Endodermal cell (in vitro differentiated cells): Measurements from ENCODE around the gene CLDN3. TPM values are rescaled to one million over a fixed set of nuclear protein-coding genes. Genes with fewer than 3 reads are reported as not detected.

ENCODE experiments used
- DNase-seq: peaks from one replicate; pipeline ENCODE4 v3.0.0-alpha.2; 2017
- H3K27ac ChIP-seq: 2 replicates; pipeline ENCODE4 v1.5.1; 2013; ENCODE audit warnings: mild to moderate bottlenecking, low read depth, low read length, moderate library complexity
- H3K27me3 ChIP-seq: 2 replicates; pipeline ENCODE4 v1.6.1; 2013; ENCODE audit warnings: mild to moderate bottlenecking, low read length, moderate library complexity; ENCODE audit not compliant: insufficient read depth, control insufficient read depth, poor library complexity, severe bottlenecking
- H3K36me3 ChIP-seq: 2 replicates; pipeline ENCODE4 v1.7.0; 2013; ENCODE audit warnings: mild to moderate bottlenecking, low read length, moderate library complexity; ENCODE audit not compliant: control insufficient read depth, insufficient read depth
- H3K4me1 ChIP-seq: one replicate; pipeline ENCODE4 v1.7.0; 2013; ENCODE audit warnings: low read length; ENCODE audit not compliant: control insufficient read depth, insufficient read depth
- H3K4me3 ChIP-seq: 2 replicates; pipeline ENCODE4 v1.5.1; 2013; ENCODE audit warnings: mild to moderate bottlenecking, low read length, moderate library complexity
- H3K9ac ChIP-seq: 2 replicates; pipeline ENCODE4 v1.6.1; 2013; ENCODE audit warnings: mild to moderate bottlenecking, low read length, moderate library complexity; ENCODE audit not compliant: poor library complexity, severe bottlenecking; ENCODE audit errors: extremely low read depth
- H3K9me3 ChIP-seq: 2 replicates; pipeline ENCODE4 v1.6.1; 2013; ENCODE audit warnings: mild to moderate bottlenecking, low read length, moderate library complexity; ENCODE audit not compliant: control insufficient read depth
- H3K27ac Mint-ChIP-seq: 2 replicates; pipeline ENCODE4 v1.8.0; 2020; ENCODE audit warnings: mixed read lengths
- H3K27me3 Mint-ChIP-seq: 2 replicates; pipeline ENCODE4 v1.8.0; 2021; ENCODE audit warnings: mild to moderate bottlenecking, mixed read lengths; ENCODE audit not compliant: insufficient read depth
- H3K36me3 Mint-ChIP-seq: 2 replicates; pipeline ENCODE4 v1.8.0; 2020; ENCODE audit warnings: low read depth, mixed read lengths
- H3K4me1 Mint-ChIP-seq: 2 replicates; pipeline ENCODE4 v1.8.0; 2020; ENCODE audit warnings: mixed read lengths
- H3K4me3 Mint-ChIP-seq: 2 replicates; pipeline ENCODE4 v1.8.0; 2020; ENCODE audit warnings: mild to moderate bottlenecking, moderate library complexity, mixed read lengths
- H3K9me3 Mint-ChIP-seq: 2 replicates; pipeline ENCODE4 v1.8.0; 2020; ENCODE audit warnings: mild to moderate bottlenecking, mixed read lengths
- WGBS, 2 experiments: methylation state at CpG; one replicate each; pipeline versions ENCODE4 v1.1.5 to v1.1.7; 2013; ENCODE audit warnings: missing lambda C conversion rate in 2 of 2, mixed read lengths in 1 of 2; ENCODE audit not compliant: insufficient coverage in 1 of 2, insufficient read length in 1 of 2; 5-methylcytosine and 5-hydroxymethylcytosine counted together
- total RNA-seq, 2 donors: library from RNA; stranded (reverse); fragmentation: NEBNext Ultra II Directional in 1 of 2; extraction: Animal tissue kit (Norgen Biotek cat#: 25700) in 1 of 2; gene quantifications; 2 replicates in 1 of 2; 3 replicates in 1 of 2; pipeline ENCODE4 v1.2.1, GENCODE V29; 2021
- TF ChIP-seq, protein P1 (sequence below): fragments of 200-600 bp; sonication (generic); conservative IDR thresholded peaks from 2 replicates; pipeline ENCODE4 v1.5.0; 2021; ENCODE audit warnings: antibody characterized with exemption, mild to moderate bottlenecking

Gene CLDN3
- total RNA-seq, 2 donors from 2014 or later: 20.7 to 47.0 TPM

- H3K27ac ChIP-seq: no peak overlapping the region
- H3K9ac ChIP-seq: no peak overlapping the region
- H3K27ac Mint-ChIP-seq: peak overlapping the region; percentile 66
- H3K27me3 Mint-ChIP-seq: peaks cover 2% of the 10 kb centered on the region
- H3K9me3 ChIP-seq: no peaks in the 10 kb centered on the region
- no peak overlapping the region for H3K4me3 ChIP-seq
- peaks cover 4% of the 10 kb centered on the region for H3K4me1 Mint-ChIP-seq
- WGBS, 2 experiments: 82 to 86% methylated on average over 4 to 7 of the region's 7 CpGs
- H3K4me1 ChIP-seq: no peaks in the 10 kb centered on the region
- H3K27me3 ChIP-seq: no peaks in the 10 kb centered on the region
- no peak for DNase-seq
- H3K4me3 Mint-ChIP-seq: no peak overlapping the region
- no peaks in the 10 kb centered on the region for H3K36me3 ChIP-seq
- TF ChIP-seq, protein P1, sequence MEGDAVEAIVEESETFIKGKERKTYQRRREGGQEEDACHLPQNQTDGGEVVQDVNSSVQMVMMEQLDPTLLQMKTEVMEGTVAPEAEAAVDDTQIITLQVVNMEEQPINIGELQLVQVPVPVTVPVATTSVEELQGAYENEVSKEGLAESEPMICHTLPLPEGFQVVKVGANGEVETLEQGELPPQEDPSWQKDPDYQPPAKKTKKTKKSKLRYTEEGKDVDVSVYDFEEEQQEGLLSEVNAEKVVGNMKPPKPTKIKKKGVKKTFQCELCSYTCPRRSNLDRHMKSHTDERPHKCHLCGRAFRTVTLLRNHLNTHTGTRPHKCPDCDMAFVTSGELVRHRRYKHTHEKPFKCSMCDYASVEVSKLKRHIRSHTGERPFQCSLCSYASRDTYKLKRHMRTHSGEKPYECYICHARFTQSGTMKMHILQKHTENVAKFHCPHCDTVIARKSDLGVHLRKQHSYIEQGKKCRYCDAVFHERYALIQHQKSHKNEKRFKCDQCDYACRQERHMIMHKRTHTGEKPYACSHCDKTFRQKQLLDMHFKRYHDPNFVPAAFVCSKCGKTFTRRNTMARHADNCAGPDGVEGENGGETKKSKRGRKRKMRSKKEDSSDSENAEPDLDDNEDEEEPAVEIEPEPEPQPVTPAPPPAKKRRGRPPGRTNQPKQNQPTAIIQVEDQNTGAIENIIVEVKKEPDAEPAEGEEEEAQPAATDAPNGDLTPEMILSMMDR: no peak
- H3K9me3 Mint-ChIP-seq: no peaks in the 10 kb centered on the region
- no peaks in the 10 kb centered on the region for H3K36me3 Mint-ChIP-seq
Observed at GRCh38 chr7:73758581-73759138, 11.4 kb downstream of the CLDN3 start.

- Histone ChIP-seq H3K9ac (no peak overlapping the region), H3K36me3 (no peaks in the 10 kb centered on the region), H3K27me3 (no peaks in the 10 kb centered on the region), H3K4me3 (no peak overlapping the region), H3K9me3 (peaks cover 6% of the 10 kb centered on the region), H3K27ac (no peak overlapping the region), H3K4me1 (no peaks in the 10 kb centered on the region)
- peaks cover 24% of the 10 kb centered on the region for H3K9me3 Mint-ChIP-seq
- no peak for DNase-seq
- WGBS, 2 experiments: 91 to 92% methylated on average over 16 of the region's 16 CpGs
- H3K36me3 Mint-ChIP-seq: peaks cover 23% of the 10 kb centered on the region
- H3K27me3 Mint-ChIP-seq: peaks cover 2% of the 10 kb centered on the region
- H3K4me3 Mint-ChIP-seq: no peak overlapping the region
- peaks cover 3% of the 10 kb centered on the region for H3K4me1 Mint-ChIP-seq
- H3K27ac Mint-ChIP-seq: no peak overlapping the region
- TF ChIP-seq, protein P1: no peak
Observed at GRCh38 chr7:73749931-73750776, 19.9 kb downstream of the CLDN3 start.

DNA sequence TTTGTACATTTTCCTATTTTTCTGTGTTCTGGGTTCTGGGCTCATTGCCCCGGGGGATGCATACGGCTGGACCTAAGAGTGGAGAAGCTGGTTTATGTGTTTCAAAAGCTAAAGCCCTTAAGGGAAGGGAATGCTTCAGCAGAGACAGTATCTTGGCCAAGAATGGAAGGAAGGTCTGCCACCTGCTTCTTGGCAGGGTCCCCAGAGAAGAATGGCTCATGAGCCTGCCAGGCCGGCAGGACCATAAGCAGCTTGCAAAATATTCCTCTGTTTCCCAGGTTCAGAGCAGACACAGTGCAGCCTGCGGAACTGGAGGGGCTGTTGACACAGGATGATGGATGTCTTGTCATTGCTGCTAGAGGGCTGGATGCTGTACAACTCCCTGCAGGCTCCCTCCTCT lies 23.7 kb downstream of the CLDN3 start:
- H3K36me3 Mint-ChIP-seq: peaks cover 21% of the 10 kb centered on the region
- H3K27ac Mint-ChIP-seq: peak overlapping the region; percentile 78
- peaks cover 20% of the 10 kb centered on the region for H3K9me3 Mint-ChIP-seq
- H3K36me3 ChIP-seq: no peaks in the 10 kb centered on the region
- H3K4me3 Mint-ChIP-seq: no peak overlapping the region
- peaks cover 6% of the 10 kb centered on the region for H3K9me3 ChIP-seq
- H3K27me3 ChIP-seq: no peaks in the 10 kb centered on the region
- H3K27me3 Mint-ChIP-seq: peaks cover 2% of the 10 kb centered on the region
- H3K4me1 ChIP-seq: peaks cover 11% of the 10 kb centered on the region
- no peak overlapping the region for H3K4me3 ChIP-seq
- no peak overlapping the region for H3K9ac ChIP-seq
- peaks cover 28% of the 10 kb centered on the region for H3K4me1 Mint-ChIP-seq
- TF ChIP-seq, protein P1: no peak
- whole genome bisulfite sequencing, 2 experiments: 92% methylated on average over 4 of the region's 4 CpGs; no CpG with 5 or more reads in 1 of the 2 experiments
- no peak for DNase-seq
- peak overlapping the region; percentile 6 for H3K27ac ChIP-seq
